Measurements from ENCODE around the gene TRIP6. TPM values are rescaled to one million over a fixed set of nuclear protein-coding genes. Genes with fewer than 3 reads are reported as not detected.
"Not testable (repeated sequence)": the region's sequence is repeated elsewhere in the genome, so short reads cannot be mapped to it uniquely, and the experiment has no call there.

Gene TRIP6
- total RNA-seq, 2 donors from 2014 or later = 8.5 to 9.8 TPM

GRCh38 chr7:100902638-100903037 lies 35.5 kb downstream of the TRIP6 start:
- ATAC-seq (no peak), DNase-seq (no peak)
- no peaks in the 10 kb centered on the region for H3K4me1 Mint-ChIP-seq

GRCh38 chr7:100908512-100908911 lies 41.3 kb downstream of the TRIP6 start:
- ATAC-seq (no peak), DNase-seq (no peak)
- H3K27ac Mint-ChIP-seq = no peak overlapping the region
- peaks cover 22% of the 10 kb centered on the region for H3K27me3 Mint-ChIP-seq
- no peak overlapping the region for H3K4me3 Mint-ChIP-seq
- peaks cover 3% of the 10 kb centered on the region for H3K36me3 Mint-ChIP-seq (ENCODE audit: low read depth)
- H3K9me3 ChIP-seq (ENCODE audit: control insufficient read depth, low read length, poor library complexity, severe bottlenecking) = no peaks in the 10 kb centered on the region
- peaks cover 2% of the 10 kb centered on the region for H3K4me1 Mint-ChIP-seq

More at GRCh38 chr7:100902638-100903037, 35.5 kb downstream of the TRIP6 start:
- Mint-ChIP-seq H3K4me3 (no peak overlapping the region), H3K36me3 (ENCODE audit: low read depth) (no peaks in the 10 kb centered on the region), H3K27ac (no peak overlapping the region), H3K27me3 (peaks cover 18% of the 10 kb centered on the region)
- H3K9me3 ChIP-seq (ENCODE audit: control insufficient read depth, low read length, poor library complexity, severe bottlenecking) = no peaks in the 10 kb centered on the region

GRCh38 chr7:100910443-100910842 lies 43.3 kb downstream of the TRIP6 start:
- DNase-seq = not testable (repeated sequence)

GRCh38 chr7:100911484-100911883 lies 44.3 kb downstream of the TRIP6 start:
- H3K27me3 Mint-ChIP-seq = peaks cover 34% of the 10 kb centered on the region
- ATAC-seq = no peak
- peaks cover 3% of the 10 kb centered on the region for H3K36me3 Mint-ChIP-seq (ENCODE audit: low read depth)
- H3K9me3 ChIP-seq (ENCODE audit: control insufficient read depth, low read length, poor library complexity, severe bottlenecking) = no peaks in the 10 kb centered on the region
- no peak for DNase-seq
- H3K4me3 Mint-ChIP-seq = no peak overlapping the region
- peaks cover 2% of the 10 kb centered on the region for H3K4me1 Mint-ChIP-seq
- H3K27ac Mint-ChIP-seq = no peak overlapping the region

More at GRCh38 chr7:100910443-100910842, 43.3 kb downstream of the TRIP6 start:
- ATAC-seq; H3K4me1 Mint-ChIP-seq; H3K9me3 ChIP-seq (ENCODE audit: control insufficient read depth, low read length, poor library complexity, severe bottlenecking); H3K4me3 Mint-ChIP-seq; H3K27ac Mint-ChIP-seq; H3K36me3 Mint-ChIP-seq (ENCODE audit: low read depth): not testable (repeated sequence)
- peaks cover 34% of the 10 kb centered on the region for H3K27me3 Mint-ChIP-seq

GRCh38 chr7:100914208-100914878 lies 47.2 kb downstream of the TRIP6 start:
- DNase-seq (no peak), ATAC-seq (no peak)
- peaks cover 47% of the 10 kb centered on the region for H3K27me3 Mint-ChIP-seq
- no peak overlapping the region for H3K27ac Mint-ChIP-seq
- H3K4me1 Mint-ChIP-seq = peaks cover 2% of the 10 kb centered on the region
- H3K4me3 Mint-ChIP-seq = no peak overlapping the region
- no peaks in the 10 kb centered on the region for H3K9me3 ChIP-seq (ENCODE audit: control insufficient read depth, low read length, poor library complexity, severe bottlenecking)
- H3K36me3 Mint-ChIP-seq (ENCODE audit: low read depth) = no peaks in the 10 kb centered on the region

- no peak overlapping the region for H3K27ac Mint-ChIP-seq
- ATAC-seq = no peak
- H3K4me1 Mint-ChIP-seq = peaks cover 2% of the 10 kb centered on the region
- no peaks in the 10 kb centered on the region for H3K36me3 Mint-ChIP-seq (ENCODE audit: low read depth)
- H3K27me3 Mint-ChIP-seq = peaks cover 53% of the 10 kb centered on the region
- no peak for DNase-seq
- no peaks in the 10 kb centered on the region for H3K9me3 ChIP-seq (ENCODE audit: control insufficient read depth, low read length, poor library complexity, severe bottlenecking)
- H3K4me3 Mint-ChIP-seq = no peak overlapping the region
Observed at GRCh38 chr7:100914879-100915447, 47.8 kb downstream of the TRIP6 start.

GRCh38 chr7:100919335-100919734 lies 52.1 kb downstream of the TRIP6 start:
- DNase-seq; H3K36me3 Mint-ChIP-seq (ENCODE audit: low read depth); H3K4me3 Mint-ChIP-seq; H3K27ac Mint-ChIP-seq; H3K9me3 ChIP-seq (ENCODE audit: control insufficient read depth, low read length, poor library complexity, severe bottlenecking); ATAC-seq; H3K4me1 Mint-ChIP-seq: not testable (repeated sequence)
- peaks cover 42% of the 10 kb centered on the region for H3K27me3 Mint-ChIP-seq

- not testable (repeated sequence) for DNase-seq
Observed at GRCh38 chr7:100919779-100920437, 52.7 kb downstream of the TRIP6 start.

GRCh38 chr7:100921039-100921438 lies 53.9 kb downstream of the TRIP6 start:
- H3K9me3 ChIP-seq (ENCODE audit: control insufficient read depth, low read length, poor library complexity, severe bottlenecking) = no peaks in the 10 kb centered on the region
- Mint-ChIP-seq H3K4me1 (no peaks in the 10 kb centered on the region), H3K27me3 (peaks cover 35% of the 10 kb centered on the region), H3K36me3 (ENCODE audit: low read depth) (peaks cover 9% of the 10 kb centered on the region), H3K4me3 (no peak overlapping the region), H3K27ac (no peak overlapping the region)
- DNase-seq = no peak
- ATAC-seq = no peak

More at GRCh38 chr7:100919779-100920437, 52.7 kb downstream of the TRIP6 start:
- H3K36me3 Mint-ChIP-seq (ENCODE audit: low read depth); H3K9me3 ChIP-seq (ENCODE audit: control insufficient read depth, low read length, poor library complexity, severe bottlenecking); H3K4me3 Mint-ChIP-seq; ATAC-seq; H3K27ac Mint-ChIP-seq; H3K4me1 Mint-ChIP-seq: not testable (repeated sequence)
- peaks cover 38% of the 10 kb centered on the region for H3K27me3 Mint-ChIP-seq

Other genes with a start within 250 kb of the TRIP6 start
- gene TFR2, start 225.8 kb upstream of the TRIP6 start, total RNA-seq = 1 to 10 TPM; 4.5 to 6.1 TPM
- gene ACTL6B, start 210.9 kb upstream of the TRIP6 start, total RNA-seq = not detected
- gene GNB2, start 193.6 kb upstream of the TRIP6 start, total RNA-seq = 100 to 1,000 TPM; 140 to 161 TPM
- gene GIGYF1, start 173.1 kb upstream of the TRIP6 start, total RNA-seq = 10 to 100 TPM; 70.3 to 71.5 TPM
- 10 to 100 TPM; 10.1 to 12.4 TPM for gene POP7, start 161.3 kb upstream of the TRIP6 start, total RNA-seq
- gene EPO, start 146.9 kb upstream of the TRIP6 start, total RNA-seq = not detected
- not detected for gene ZAN, start 133.8 kb upstream of the TRIP6 start, total RNA-seq
- 1 to 10 TPM; 4.7 to 6.6 TPM for gene EPHB4, start 39.9 kb upstream of the TRIP6 start, total RNA-seq
- 10 to 100 TPM; 43.9 to 50.9 TPM for gene SLC12A9, start 14.7 kb upstream of the TRIP6 start, total RNA-seq
- 100 to 1,000 TPM; 246 to 255 TPM for gene SRRT, start 7.7 kb downstream of the TRIP6 start, total RNA-seq
- gene UFSP1, start 22.3 kb downstream of the TRIP6 start, total RNA-seq = 1 to 10 TPM; 1.6 to 2.2 TPM
- gene ACHE, start 28.5 kb downstream of the TRIP6 start, total RNA-seq = under 1 TPM; 0.21 to 0.25 TPM
- not detected for gene MUC3A, start 82.1 kb downstream of the TRIP6 start, total RNA-seq
- 1 to 10 TPM in 1 of 2 donors, not detected in 1; 1.1 TPM for gene MUC12, start 102.2 kb downstream of the TRIP6 start, total RNA-seq
- not detected for gene MUC17, start 152.7 kb downstream of the TRIP6 start, total RNA-seq
- 10 to 100 TPM; 38.4 to 46.6 TPM for gene TRIM56, start 218.1 kb downstream of the TRIP6 start, total RNA-seq